ENCODE data around the gene ENPP1.
A peak's percentile ranks its signal among the peaks of the same experiment; 100 is the strongest.

ENPP1 gene

DNA sequence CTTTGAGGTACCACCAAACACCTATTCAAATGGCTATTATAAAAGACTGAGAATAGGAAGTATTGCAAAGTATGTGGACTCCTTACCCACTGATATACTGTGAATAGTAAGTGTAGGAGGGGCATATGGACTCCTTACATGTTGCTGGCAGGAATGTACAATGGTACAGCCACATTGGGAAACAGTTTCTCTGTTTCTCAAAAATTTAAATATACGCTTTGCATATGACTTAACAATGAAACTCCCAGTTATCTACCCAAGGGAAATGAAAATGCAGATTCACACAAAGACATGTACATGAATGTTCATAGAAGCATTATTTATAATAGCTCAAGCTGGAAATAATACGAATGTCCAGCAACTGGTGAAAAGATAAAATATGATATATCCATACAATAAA, 5.5 kb upstream of the ENPP1 start:
- POLR2A ChIA-PET, result no interaction called here
- CTCF ChIA-PET, result interaction anchor here (1.0 to 1.2 kb wide), 2 partner anchors 113 to 121 kb away, joined by 3 read pairs; no protein-coding TSS in a partner anchor
- Histone ChIP-seq H3K27ac (ENCODE audit: extremely low read depth, low read depth, low read length) (no peak overlapping the region), H3K36me3 (ENCODE audit: control insufficient read depth in 2 of 2, insufficient read depth in 1 of 2, low read length in 2 of 2) (no peaks in the 10 kb centered on the region), H3K9me3 (ENCODE audit: control insufficient read depth, insufficient read depth, low read depth, low read length) (no peaks in the 10 kb centered on the region), H3K4me1 (ENCODE audit: control insufficient read depth, insufficient read depth, low read length) (no peaks in the 10 kb centered on the region), H3K4me3 (ENCODE audit: low read depth, low read length) (no peak overlapping the region)
- TF ChIP-seq ZNF274 (IDR thresholded peaks at IDR 0.05; ENCODE audit: low read length) (no peak), ZNF274 (tag by site-specific recombination; IDR thresholded peaks at IDR 0.05; ENCODE audit: borderline replicate concordance) (no peak), SCRT1 (tag by site-specific recombination; IDR thresholded peaks at IDR 0.05; ENCODE audit: borderline replicate concordance) (no peak), ZNF311 (tag by site-specific recombination; IDR thresholded peaks at IDR 0.05; ENCODE audit: borderline replicate concordance) (no peak), SP2 (tag by site-specific recombination; IDR thresholded peaks at IDR 0.05) (no peak), MYNN (tag by site-specific recombination; IDR thresholded peaks at IDR 0.05; ENCODE audit: borderline replicate concordance) (no peak), ZNF785 (tag by site-specific recombination; IDR thresholded peaks at IDR 0.05) (no peak), IKZF3 (tag by site-specific recombination; IDR thresholded peaks at IDR 0.05) (no peak), ZNF585B (tag by site-specific recombination; IDR thresholded peaks at IDR 0.05) (no peak), ZNF768 (tag by site-specific recombination; IDR thresholded peaks at IDR 0.05) (no peak), ZNF747 (tag by site-specific recombination; IDR thresholded peaks at IDR 0.05) (no peak), ZNF366 (tag by site-specific recombination; conservative IDR thresholded peaks at IDR 0.05) (no peak)
- TF ChIP-seq, protein P1, sequence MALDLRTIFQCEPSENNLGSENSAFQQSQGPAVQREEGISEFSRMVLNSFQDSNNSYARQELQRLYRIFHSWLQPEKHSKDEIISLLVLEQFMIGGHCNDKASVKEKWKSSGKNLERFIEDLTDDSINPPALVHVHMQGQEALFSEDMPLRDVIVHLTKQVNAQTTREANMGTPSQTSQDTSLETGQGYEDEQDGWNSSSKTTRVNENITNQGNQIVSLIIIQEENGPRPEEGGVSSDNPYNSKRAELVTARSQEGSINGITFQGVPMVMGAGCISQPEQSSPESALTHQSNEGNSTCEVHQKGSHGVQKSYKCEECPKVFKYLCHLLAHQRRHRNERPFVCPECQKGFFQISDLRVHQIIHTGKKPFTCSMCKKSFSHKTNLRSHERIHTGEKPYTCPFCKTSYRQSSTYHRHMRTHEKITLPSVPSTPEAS (tag by site-specific recombination; IDR thresholded peaks at IDR 0.05), result no peak
- TF ChIP-seq, protein P2, sequence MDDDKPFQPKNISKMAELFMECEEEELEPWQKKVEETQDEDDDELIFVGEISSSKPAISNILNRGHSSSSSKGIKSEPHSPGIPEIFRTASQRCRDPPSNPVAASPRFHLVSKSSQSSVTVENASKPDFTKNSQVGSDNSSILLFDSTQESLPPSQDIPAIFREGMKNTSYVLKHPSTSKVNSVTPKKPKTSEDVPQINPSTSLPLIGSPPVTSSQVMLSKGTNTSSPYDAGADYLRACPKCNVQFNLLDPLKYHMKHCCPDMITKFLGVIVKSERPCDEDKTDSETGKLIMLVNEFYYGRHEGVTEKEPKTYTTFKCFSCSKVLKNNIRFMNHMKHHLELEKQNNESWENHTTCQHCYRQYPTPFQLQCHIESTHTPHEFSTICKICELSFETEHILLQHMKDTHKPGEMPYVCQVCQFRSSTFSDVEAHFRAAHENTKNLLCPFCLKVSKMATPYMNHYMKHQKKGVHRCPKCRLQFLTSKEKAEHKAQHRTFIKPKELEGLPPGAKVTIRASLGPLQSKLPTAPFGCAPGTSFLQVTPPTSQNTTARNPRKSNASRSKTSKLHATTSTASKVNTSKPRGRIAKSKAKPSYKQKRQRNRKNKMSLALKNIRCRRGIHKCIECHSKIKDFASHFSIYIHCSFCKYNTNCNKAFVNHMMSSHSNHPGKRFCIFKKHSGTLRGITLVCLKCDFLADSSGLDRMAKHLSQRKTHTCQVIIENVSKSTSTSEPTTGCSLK (tag by site-specific recombination; IDR thresholded peaks at IDR 0.05), result no peak

- Histone ChIP-seq H3K36me3 (ENCODE audit: control insufficient read depth in 2 of 2, insufficient read depth in 1 of 2, low read length in 2 of 2) (no peaks in the 10 kb centered on the region), H3K4me1 (ENCODE audit: control insufficient read depth, insufficient read depth, low read length) (no peaks in the 10 kb centered on the region), H3K9me3 (ENCODE audit: control insufficient read depth, insufficient read depth, low read depth, low read length) (no peaks in the 10 kb centered on the region), H3K27ac (ENCODE audit: extremely low read depth, low read depth, low read length) (no peak overlapping the region), H3K4me3 (ENCODE audit: low read depth, low read length) (no peak overlapping the region)
- ChIA-PET POLR2A (no interaction called here), CTCF (interaction anchor here (1.0 to 1.2 kb wide), 2 partner anchors 112 to 120 kb away, joined by 3 read pairs; no protein-coding TSS in a partner anchor)
- peak; percentile 53; the same call in 1 of the 2 replicates for TF ChIP-seq TRIM28 (IDR thresholded peaks at IDR 0.05; ENCODE audit: borderline replicate concordance, low read length)
- peak; percentile 96 for TF ChIP-seq SETDB1 (IDR thresholded peaks at IDR 0.05; ENCODE audit: insufficient read length, low read length)
- TF ChIP-seq ZNF777 (tag by site-specific recombination; IDR thresholded peaks at IDR 0.05; ENCODE audit: borderline replicate concordance), result no peak
These were observed 4.6 kb upstream of the ENPP1 start for GRCh38 chr6:131803007-131803769.

- Histone ChIP-seq H3K4me3 (ENCODE audit: low read depth, low read length) (no peak overlapping the region), H3K27ac (ENCODE audit: extremely low read depth, low read depth, low read length) (no peak overlapping the region), H3K9me3 (ENCODE audit: control insufficient read depth, insufficient read depth, low read depth, low read length) (no peaks in the 10 kb centered on the region), H3K4me1 (ENCODE audit: control insufficient read depth, insufficient read depth, low read length) (peaks cover 4% of the 10 kb centered on the region; the same call in 1 of the 2 replicates), H3K36me3 (ENCODE audit: control insufficient read depth in 2 of 2, insufficient read depth in 1 of 2, low read length in 2 of 2) (no peaks in the 10 kb centered on the region)
- POLR2A ChIA-PET, result no interaction called here
- CTCF ChIA-PET, result interaction anchor here (0.7 kb wide), 2 partner anchors 11 to 61 kb away, joined by 4 read pairs; no protein-coding TSS in a partner anchor
- TF ChIP-seq EGR2 (tag by site-specific recombination; IDR thresholded peaks at IDR 0.05; ENCODE audit: low read depth), result no peak
- TF ChIP-seq OSR2 (tag by site-specific recombination; IDR thresholded peaks at IDR 0.05), result no peak
- TF ChIP-seq ZNF837 (tag by site-specific recombination; IDR thresholded peaks at IDR 0.05), result no peak
- TF ChIP-seq ZNF26 (tag by site-specific recombination; IDR thresholded peaks at IDR 0.05), result no peak
These were observed 3.7 kb upstream of the ENPP1 start for GRCh38 chr6:131804131-131804530.

Measured in HEK293 (cell line).